PC-9 (cell line): ENCODE measurements around the gene CPVL. TPM values are rescaled to one million over a fixed set of nuclear protein-coding genes. Genes with fewer than 3 reads are reported as not detected.

ENCODE experiments used
- BruUV-seq: library from RNA; stranded (reverse); fragments of 400-500 nt; replicated peaks from 2 replicates; lab custom pipeline; 2021; lab: Mats Ljungman, UMichigan
- CTCF ChIA-PET: fragments of 300-600 bp; sonication (Branson Sonifier 250); formaldehyde crosslinking; loops from one replicate; lab custom pipeline; 2022; ENCODE audit warnings: antibody characterized with exemption; lab: Charles Lee
- POLR2A ChIA-PET: fragments of 300-600 bp; sonication (Branson Sonifier 250); formaldehyde crosslinking; loops from one replicate; lab custom pipeline; 2022; ENCODE audit warnings: antibody characterized with exemption; ENCODE audit not compliant: unreplicated experiment; lab: Charles Lee
- DNase-seq, 2 experiments: peaks; one replicate each; pipeline versions ENCODE4 v3.0.0 to v3.0.0-alpha.2; 2015 to 2022; ENCODE audit warnings: mixed read lengths in 1 of 2
- H2AFZ ChIP-seq: fragments of 200-600 bp; sonication (generic); 2 replicates; pipeline ENCODE4 v1.8.1; 2017; ENCODE audit warnings: antibody characterized with exemption
- H3F3A ChIP-seq: fragments of 200-600 bp; sonication (generic); 2 replicates; pipeline ENCODE4 v1.8.1; 2017; ENCODE audit warnings: antibody characterized with exemption, mild to moderate bottlenecking, low read depth; ENCODE audit not compliant: insufficient read depth
- H3K27ac ChIP-seq: fragments of 200-600 bp; sonication (generic); 2 replicates; pipeline ENCODE4 v1.6.1; 2016; ENCODE audit warnings: mixed run types
- H3K27me3 ChIP-seq: fragments of 200-600 bp; sonication (generic); 2 replicates; pipeline ENCODE4 v1.6.1; 2016; ENCODE audit warnings: low read depth, mixed run types; ENCODE audit not compliant: insufficient read depth
- H3K36me3 ChIP-seq: fragments of 200-600 bp; sonication (generic); 2 replicates; pipeline ENCODE4 v1.6.1; 2016; ENCODE audit warnings: low read depth, mixed run types
- H3K4me1 ChIP-seq: fragments of 200-600 bp; sonication (generic); replicated peaks from 2 replicates; pipeline ENCODE4 v1.6.1; 2016; ENCODE audit warnings: mixed run types; ENCODE audit not compliant: insufficient read depth
- H3K4me2 ChIP-seq: fragments of 200-600 bp; sonication (generic); 2 replicates; pipeline ENCODE4 v1.6.1; 2017; ENCODE audit warnings: mixed run types
- H3K4me3 ChIP-seq: fragments of 200-600 bp; sonication (generic); 2 replicates; pipeline ENCODE4 v1.6.1; 2016; ENCODE audit warnings: mixed run types
- H3K79me2 ChIP-seq: fragments of 200-600 bp; sonication (generic); 2 replicates; pipeline ENCODE4 v1.6.1; 2017; ENCODE audit warnings: low read depth, mixed run types
- H3K9me2 ChIP-seq: fragments of 200-600 bp; sonication (generic); 2 replicates; pipeline ENCODE4 v1.8.1; 2017; ENCODE audit warnings: mild to moderate bottlenecking; ENCODE audit not compliant: insufficient read depth
- H3K9me3 ChIP-seq: fragments of 200-600 bp; sonication (generic); 2 replicates; pipeline ENCODE4 v1.8.1; 2016; ENCODE audit warnings: low read depth; ENCODE audit not compliant: insufficient read depth
- H4K20me1 ChIP-seq: fragments of 200-600 bp; sonication (generic); 2 replicates; pipeline ENCODE4 v1.8.1; 2017; ENCODE audit not compliant: insufficient read depth
- CTCF ChIP-seq: fragments of 200-600 bp; sonication (generic); conservative IDR thresholded peaks from 2 replicates; pipeline ENCODE4 v1.6.1; 2017; ENCODE audit warnings: mixed run types, antibody characterized with exemption, mild to moderate bottlenecking, moderate library complexity
- EZH2 ChIP-seq: fragments of 200-600 bp; sonication (generic); IDR thresholded peaks from 2 replicates; pipeline ENCODE4 v1.8.0; 2017; ENCODE audit warnings: antibody characterized with exemption, low read depth
- intact Hi-C: fragments of 100-400 bp; cut with micrococcal nuclease; formaldehyde crosslinking; loops from one replicate; pipeline ENCODE4 v1.10.0; 2022; ENCODE audit not compliant: unreplicated experiment
- total RNA-seq: library from RNA; stranded (reverse); gene quantifications from 2 replicates; pipeline ENCODE4 v1.2.3, GENCODE V29; 2021

The CPVL gene
- total RNA-seq, 1 experiment from 2014 or later = not detected

- CTCF ChIA-PET = no interaction called here
- intact Hi-C loops = no loop called here
- H2AFZ ChIP-seq = no peak overlapping the region
Measured at GRCh38 chr7:28984217-28984616, 162.1 kb downstream of the CPVL start.

GRCh38 chr7:28983396-28984190, 162.7 kb downstream of the CPVL start:
- Histone ChIP-seq H3K27ac (no peak overlapping the region), H3K4me3 (no peak overlapping the region), H3K9me2 (no peaks in the 10 kb centered on the region), H3F3A (no peaks in the 10 kb centered on the region), H3K79me2 (no peaks in the 10 kb centered on the region), H3K4me2 (no peak overlapping the region), H4K20me1 (no peaks in the 10 kb centered on the region), H3K27me3 (no peaks in the 10 kb centered on the region), H2AFZ (no peak overlapping the region), H3K9me3 (peaks cover 4% of the 10 kb centered on the region; the same call in 1 of the 2 replicates), H3K4me1 (peaks cover 28% of the 10 kb centered on the region), H3K36me3 (no peaks in the 10 kb centered on the region)
- DNase-seq = no peak
- ChIA-PET CTCF (no interaction called here), POLR2A (no interaction called here)
- BruUV-seq = no TSS peak
- intact Hi-C loops = no loop called here
- TF ChIP-seq CTCF (no peak), EZH2 (no peak)

More at GRCh38 chr7:28984217-28984616, 162.1 kb downstream of the CPVL start:
- peaks cover 4% of the 10 kb centered on the region; the same call in 1 of the 2 replicates for H3K9me3 ChIP-seq
- POLR2A ChIA-PET = no interaction called here
- no peaks in the 10 kb centered on the region for H4K20me1 ChIP-seq
- H3K4me3 ChIP-seq = no peak overlapping the region
- H3K27ac ChIP-seq = no peak overlapping the region
- no peaks in the 10 kb centered on the region for H3K27me3 ChIP-seq
- no peaks in the 10 kb centered on the region for H3K9me2 ChIP-seq
- no TSS peak for BruUV-seq
- no peak for TF ChIP-seq CTCF
- no peak for TF ChIP-seq EZH2
- peaks cover 28% of the 10 kb centered on the region for H3K4me1 ChIP-seq
- H3K36me3 ChIP-seq = no peaks in the 10 kb centered on the region
- H3K79me2 ChIP-seq = no peaks in the 10 kb centered on the region
- DNase-seq = no peak
- H3F3A ChIP-seq = no peaks in the 10 kb centered on the region
- H3K4me2 ChIP-seq = 0 out of 2 replicates have a peak overlapping the region, but pooled peaks have one; percentile 28

GRCh38 chr7:28981161-28981465, 165.2 kb downstream of the CPVL start:
- no TSS peak for BruUV-seq
- CTCF ChIA-PET = interaction anchor here (0.5 kb wide), 1 partner anchor 1376 kb away, joined by 5 read pairs; no protein-coding TSS in a partner anchor
- Histone ChIP-seq H3K9me3 (peaks cover 4% of the 10 kb centered on the region; the same call in 1 of the 2 replicates), H3F3A (no peaks in the 10 kb centered on the region), H3K27me3 (no peaks in the 10 kb centered on the region), H3K9me2 (no peaks in the 10 kb centered on the region), H3K4me1 (peaks cover 25% of the 10 kb centered on the region), H4K20me1 (no peaks in the 10 kb centered on the region), H3K4me3 (no peak overlapping the region), H2AFZ (no peak overlapping the region), H3K36me3 (no peaks in the 10 kb centered on the region), H3K27ac (no peak overlapping the region), H3K4me2 (no peak overlapping the region; the same call in 1 of the 2 replicates), H3K79me2 (no peaks in the 10 kb centered on the region)
- no peak for DNase-seq
- TF ChIP-seq EZH2 (no peak), CTCF (no peak)
- intact Hi-C loops = no loop called here
- POLR2A ChIA-PET = no interaction called here
